ENCODE measurements around the gene ZNF318.
"Not testable (repeated sequence)": the region's sequence is repeated elsewhere in the genome, so short reads cannot be mapped to it uniquely, and the experiment has no call there.

DNA sequence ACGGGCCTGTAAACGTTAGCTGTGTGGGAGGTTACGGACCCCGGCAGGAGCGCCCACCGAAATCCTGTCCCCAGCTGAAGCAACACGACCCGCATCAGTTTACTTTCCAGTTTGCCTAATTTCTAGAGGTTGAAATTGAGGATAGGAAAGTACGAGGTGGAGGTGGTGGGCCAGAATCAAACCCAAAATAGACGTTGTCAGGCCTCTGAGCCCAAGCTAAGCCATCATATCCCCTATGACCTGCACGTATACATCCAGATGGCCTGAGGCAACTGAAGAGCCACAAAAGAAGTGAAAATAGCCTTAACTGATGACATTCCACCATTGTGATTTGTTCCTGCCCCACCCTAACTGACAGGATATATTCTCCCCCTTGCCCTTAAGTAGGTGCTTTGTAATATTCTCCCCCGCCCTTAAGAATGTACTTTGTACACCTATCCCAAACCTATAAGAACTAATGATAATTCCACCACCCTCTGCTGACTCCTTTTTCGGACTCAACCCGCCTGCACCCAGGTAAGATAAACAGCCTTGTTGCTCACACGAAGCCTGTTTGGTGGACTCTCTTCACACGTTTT, 645 bp upstream of the ZNF318 start:
- TF ChIP-seq, protein P1, sequence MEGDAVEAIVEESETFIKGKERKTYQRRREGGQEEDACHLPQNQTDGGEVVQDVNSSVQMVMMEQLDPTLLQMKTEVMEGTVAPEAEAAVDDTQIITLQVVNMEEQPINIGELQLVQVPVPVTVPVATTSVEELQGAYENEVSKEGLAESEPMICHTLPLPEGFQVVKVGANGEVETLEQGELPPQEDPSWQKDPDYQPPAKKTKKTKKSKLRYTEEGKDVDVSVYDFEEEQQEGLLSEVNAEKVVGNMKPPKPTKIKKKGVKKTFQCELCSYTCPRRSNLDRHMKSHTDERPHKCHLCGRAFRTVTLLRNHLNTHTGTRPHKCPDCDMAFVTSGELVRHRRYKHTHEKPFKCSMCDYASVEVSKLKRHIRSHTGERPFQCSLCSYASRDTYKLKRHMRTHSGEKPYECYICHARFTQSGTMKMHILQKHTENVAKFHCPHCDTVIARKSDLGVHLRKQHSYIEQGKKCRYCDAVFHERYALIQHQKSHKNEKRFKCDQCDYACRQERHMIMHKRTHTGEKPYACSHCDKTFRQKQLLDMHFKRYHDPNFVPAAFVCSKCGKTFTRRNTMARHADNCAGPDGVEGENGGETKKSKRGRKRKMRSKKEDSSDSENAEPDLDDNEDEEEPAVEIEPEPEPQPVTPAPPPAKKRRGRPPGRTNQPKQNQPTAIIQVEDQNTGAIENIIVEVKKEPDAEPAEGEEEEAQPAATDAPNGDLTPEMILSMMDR (IDR thresholded peaks at IDR 0.05): not testable (repeated sequence)
- not testable (repeated sequence) for TF ChIP-seq POLR2AphosphoS5 (IDR thresholded peaks at IDR 0.05); EP300 (IDR thresholded peaks at IDR 0.05); POLR2A (IDR thresholded peaks at IDR 0.05; ENCODE audit: low read depth)

All from esophagus muscularis mucosa (tissue), 4 donors.